Ureter (tissue), 1 donor: ENCODE measurements around the gene MID1. TPM values are rescaled to one million over a fixed set of nuclear protein-coding genes. Genes with fewer than 3 reads are reported as not detected.

Experiments
- DNase-seq: peaks from one replicate; pipeline ENCODE4 v3.0.0-alpha.2; 2020; ENCODE audit warnings: low spot score
- total RNA-seq: library from RNA; stranded (reverse); gene quantifications from one replicate; pipeline ENCODE4 v1.2.4, GENCODE V29; 2023
- donor health status: DM: yes; HTN: yes; CAD: no.

The MID1 gene
- total RNA-seq, 1 donor from 2014 or later: 31.8 TPM

DNA sequence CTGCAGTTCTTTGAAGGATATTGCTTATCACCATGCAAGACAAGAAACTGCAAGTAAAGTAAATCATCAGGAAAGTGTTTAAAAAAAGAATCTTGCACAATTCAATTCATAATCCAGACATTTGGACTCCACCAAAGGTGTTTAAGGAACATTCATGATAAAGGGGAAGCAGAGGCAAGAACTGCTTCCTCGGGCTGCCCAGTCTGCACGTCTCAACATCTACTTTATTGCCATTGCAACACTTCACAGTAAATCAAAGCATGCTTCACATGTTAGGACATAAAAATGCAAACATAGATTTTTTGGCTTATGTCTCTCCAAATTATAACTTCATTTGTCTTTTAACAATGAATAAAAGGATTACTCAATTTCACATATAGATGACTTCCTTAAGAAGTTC, 42.5 kb downstream of the MID1 start:
- DNase-seq: no peak

DNA sequence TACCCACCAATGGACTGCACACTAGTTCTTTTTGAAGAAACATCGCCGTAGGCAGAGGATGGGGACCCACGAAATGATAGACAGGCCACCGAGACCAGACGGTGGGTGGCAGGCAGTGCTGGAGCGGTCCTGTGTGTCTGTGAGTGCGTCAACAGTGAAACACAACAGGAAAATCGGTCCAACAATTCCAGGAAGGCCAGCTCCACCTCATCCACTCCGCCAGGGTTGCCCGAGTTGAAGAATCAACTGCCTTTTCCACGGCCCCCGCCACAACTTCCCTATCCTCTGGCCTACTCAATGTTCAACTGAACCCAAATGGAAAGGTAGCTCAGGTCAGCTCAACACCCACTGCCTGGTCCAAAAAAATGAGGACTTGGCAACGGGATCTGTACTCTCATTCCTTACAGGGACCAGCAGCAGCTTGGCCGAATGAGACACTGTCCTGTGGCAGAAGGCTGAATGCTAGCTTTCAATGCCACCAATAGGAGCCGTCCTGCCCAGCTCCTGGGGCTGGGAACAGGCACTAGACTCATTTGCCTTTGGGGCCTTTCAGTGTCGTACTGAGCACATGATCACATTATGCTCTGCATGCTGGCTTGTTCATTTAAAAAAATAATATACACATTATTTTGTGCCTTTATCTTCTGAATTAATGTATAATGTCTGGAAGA, 43.5 kb downstream of the MID1 start:
- no peak for DNase-seq

DNA sequence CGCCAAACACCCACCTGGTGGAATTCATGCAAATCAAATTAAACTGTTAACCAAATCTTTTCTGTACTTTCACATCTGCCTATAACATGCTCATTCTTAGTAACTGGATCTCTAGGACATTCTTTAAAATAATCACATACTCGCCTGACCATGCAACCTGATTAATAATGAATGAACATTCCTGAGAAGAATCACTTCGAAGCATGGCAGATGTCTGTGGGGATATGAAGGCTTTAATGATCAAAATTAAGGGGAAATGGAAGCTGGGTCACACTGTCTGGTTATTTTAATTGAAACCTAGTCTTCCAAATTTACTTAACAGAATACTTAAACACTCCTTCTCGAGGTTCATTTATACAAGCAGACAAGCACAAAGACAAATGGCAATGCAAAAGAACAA, 44.2 kb downstream of the MID1 start:
- no peak for DNase-seq

DNA sequence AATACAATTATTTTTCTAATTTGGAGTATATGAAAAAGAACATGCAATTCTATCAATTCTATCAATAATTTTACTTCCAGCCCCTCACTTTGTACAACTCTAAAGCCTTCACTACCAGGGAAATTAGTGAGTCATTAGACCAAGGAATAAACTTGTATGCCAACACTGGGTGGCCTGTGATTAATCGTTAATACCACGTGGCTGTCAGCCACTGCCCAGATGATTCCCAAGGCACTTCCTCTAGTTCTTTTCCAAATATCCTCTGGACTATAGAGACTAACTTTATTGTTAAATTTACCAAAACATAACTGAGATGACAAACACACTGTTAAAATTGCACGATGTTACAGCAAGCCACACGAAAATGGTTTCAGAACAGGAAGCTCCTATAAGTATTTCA, 45.7 kb downstream of the MID1 start:
- no peak for DNase-seq

DNA sequence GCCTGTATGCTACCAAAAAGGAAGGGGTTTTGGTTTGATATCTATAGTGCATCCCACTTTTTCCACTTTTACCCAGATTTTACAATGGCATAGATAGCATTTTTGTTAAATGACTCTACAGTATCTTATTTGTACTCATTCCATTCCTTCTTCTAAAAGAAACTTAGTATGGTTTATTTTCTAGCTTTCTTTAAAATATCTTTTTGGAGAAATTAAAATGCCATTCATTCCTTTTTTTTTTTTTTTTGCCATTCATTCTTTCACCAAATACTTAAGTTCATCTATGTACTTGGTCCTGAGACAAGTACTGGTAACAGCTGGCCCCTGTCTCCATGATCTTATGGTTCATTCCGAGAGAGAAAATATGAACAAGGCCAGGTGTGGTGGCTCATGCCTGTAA, 49.1 kb downstream of the MID1 start:
- no peak for DNase-seq

DNA sequence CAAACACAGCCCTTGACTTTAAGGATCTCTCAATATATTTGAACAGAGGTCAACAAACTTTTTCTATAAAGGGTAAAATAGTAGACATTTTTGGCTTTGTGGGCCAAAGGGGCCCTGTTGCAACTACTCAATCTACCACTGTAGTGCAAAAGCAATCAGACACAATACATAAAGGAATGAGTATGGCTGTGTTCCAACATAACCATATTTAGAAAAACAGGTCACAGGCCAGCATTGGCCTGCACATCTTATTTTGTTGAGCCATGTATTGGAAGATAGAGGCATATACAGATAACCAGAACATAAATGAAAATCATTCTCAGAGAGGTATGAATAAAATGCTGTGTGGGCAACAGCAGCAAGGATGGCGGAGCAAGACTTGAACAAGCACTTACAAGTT, 49.8 kb downstream of the MID1 start:
- DNase-seq: no peak

DNA sequence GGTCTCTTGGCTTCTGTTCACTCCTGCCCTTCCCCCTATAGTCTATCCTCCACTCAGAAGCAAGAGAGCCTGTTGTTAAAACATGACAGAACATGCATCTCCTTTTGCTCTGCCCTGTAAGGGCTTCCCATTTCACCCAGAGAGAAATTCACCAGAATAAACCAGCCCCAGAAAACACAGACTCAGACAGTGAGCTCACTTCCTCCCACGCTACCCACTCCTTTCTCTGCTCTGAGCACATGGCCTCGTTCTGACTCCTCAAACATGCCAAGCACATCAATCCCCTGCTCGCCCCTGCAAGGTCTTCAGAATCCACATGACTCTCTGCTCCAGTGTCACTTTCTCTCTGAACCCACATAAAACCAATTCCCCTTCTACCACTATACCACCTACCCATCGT, 50.4 kb downstream of the MID1 start:
- DNase-seq: no peak

DNA sequence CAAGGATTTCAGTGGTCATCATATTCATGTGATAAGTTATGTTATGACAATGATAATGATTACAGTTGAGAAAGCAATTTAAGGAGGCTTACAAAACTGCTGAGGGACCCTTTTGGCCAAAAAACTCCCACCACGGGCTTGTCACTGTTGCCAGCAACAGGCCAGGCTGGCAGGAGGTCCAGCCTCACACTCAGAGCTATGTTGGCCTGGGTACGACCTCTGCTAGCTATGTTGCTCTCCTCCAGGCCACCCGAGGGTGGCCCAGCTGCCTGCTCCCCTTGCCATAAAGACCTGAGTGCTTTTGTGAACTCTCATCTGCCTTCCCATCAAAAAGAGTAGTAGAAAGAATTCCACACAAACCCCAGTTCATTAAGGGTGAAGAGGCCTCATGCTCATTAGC, 52.0 kb downstream of the MID1 start:
- no peak for DNase-seq

DNA sequence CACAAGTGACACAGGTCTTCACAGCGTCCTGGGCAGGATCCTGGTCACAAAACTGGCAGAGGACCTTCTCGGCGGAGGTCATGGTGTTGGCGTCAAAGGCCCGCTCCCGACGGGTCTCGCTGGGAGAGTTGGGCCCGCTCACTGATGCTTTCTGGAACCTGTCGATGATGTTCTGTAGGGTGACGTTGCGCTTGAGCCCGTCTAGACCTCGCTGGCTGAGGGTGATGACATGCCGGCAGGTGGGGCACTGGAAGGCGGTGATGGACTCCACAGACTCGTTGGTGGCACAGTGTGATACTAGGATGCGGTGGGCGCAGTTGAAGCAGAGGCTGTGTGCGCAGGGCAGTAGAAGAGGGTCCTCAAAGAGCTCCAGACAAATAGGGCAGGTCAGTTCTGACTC, 53.2 kb downstream of the MID1 start:
- no peak for DNase-seq

DNA sequence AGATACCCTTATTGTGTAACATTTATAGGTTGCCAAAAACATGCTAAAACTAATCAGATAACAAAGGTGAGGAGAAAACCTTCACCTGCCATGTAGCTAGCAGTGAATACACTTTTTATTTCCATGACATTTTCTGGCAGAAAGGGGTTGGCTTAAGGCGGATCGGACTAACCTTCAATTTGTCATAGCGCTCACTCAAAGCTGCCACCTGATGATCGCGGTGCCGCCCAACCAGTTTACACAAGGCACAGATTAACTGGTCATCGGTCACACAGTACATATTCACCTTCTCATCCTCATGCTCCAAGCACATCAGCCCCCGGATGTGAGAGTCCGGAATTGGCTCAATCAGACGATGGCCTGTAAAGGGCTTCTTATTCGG, 53.7 kb downstream of the MID1 start:
- no peak for DNase-seq

DNA sequence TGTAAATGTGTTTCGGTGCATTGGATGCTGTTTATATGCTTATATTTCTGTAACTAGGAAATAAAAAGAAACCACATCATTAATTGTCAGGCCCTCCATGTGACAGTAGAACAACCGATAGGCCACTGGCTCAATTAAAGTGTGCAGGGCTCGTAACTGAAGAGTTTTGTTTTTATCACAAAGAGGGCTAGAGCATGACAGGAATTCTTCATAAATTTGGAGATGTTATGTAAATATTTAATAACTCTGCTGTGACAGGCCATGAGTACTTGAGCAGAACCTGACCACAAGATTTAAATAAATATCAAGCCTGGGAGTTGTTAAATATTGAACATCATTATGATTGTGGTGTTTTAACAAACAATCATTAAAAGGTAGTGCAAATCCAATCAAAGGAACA, 55.9 kb downstream of the MID1 start:
- DNase-seq: no peak

DNA sequence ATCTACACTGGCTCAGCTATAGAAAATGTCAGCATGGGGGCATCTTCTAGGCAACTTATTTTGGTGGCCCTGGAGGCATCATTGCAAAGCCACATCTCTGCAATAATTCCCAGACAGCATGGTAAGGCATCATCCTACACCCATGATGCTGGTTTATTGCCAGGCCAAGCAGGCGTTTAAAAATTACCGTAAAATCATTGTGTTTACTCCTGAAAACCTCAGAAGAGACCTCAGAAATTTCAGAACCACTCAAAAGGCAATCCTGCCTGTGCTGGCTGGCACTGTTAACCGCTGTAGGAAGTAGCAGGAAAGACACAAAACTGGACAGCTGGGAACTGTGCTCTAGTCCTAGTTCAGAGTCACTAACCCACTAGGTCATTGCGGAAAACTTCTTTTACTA, 63.2 kb downstream of the MID1 start:
- no peak for DNase-seq

DNA sequence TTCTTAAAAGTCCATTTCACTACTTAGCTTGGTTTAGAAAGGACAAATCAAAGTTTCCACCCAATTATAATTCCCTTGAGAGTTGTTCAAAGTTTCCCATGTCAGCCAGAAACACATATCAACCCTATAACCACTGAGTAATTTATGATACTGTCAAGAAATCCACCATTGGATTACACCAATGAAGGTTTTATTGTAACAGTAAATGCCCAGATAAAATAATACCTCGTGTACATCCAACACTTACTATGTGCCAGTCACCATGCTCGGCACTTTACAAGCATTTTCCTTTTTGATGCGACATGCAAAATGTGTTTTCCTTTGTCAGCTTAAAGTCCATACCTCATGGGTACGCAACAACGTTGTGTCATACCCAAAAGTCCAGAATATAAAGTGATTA, 64.0 kb downstream of the MID1 start:
- DNase-seq: no peak

DNA sequence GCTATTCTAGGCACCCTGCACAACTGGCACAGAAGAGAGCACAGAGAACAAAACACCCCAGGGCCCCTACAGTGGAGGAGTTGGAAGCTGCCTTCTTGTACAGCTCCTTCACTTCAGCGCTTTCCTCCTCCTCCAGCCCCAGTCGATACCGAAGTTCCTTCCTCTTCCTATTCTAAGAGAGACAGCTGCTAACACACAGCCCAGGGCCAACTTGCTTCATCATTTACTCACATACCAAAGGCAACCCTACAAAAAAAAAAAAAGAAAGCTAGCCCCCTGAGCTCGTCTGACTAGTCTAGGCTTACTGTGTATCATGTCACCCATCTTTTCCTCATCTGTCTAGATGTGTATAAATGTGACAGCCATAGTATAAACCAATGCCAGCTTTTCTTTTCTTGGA, 64.5 kb downstream of the MID1 start:
- DNase-seq: no peak

DNA sequence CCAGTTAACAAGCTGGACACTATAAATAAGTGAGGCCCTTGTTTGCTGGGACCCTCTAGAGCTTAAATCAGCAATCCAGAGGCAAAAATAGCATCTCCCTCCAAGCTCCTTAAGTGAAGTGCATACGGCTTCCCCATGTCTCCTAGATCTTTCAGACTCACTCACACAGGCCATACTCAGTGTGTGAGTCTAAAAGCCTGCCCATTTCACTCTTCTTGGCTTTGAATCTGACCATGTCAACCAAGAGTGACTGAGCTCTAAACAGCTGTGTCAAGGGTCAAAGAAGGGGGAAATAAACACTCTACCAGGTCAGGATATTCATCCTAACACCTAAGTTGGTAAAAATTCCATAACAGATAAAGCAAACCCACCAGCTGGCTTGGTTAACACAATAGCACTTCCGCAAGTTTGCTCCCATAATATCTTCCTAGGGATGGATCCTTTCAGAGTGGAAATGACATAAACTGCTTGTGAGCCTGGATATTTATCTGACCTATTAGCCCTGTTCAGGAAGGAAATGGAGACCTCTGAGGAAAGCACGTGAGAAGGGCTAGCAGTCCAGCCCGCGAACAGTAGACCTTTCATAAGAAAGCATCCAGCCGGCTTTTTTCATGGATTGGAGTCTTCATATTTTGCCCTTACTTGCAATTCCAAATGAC, 65.6 kb downstream of the MID1 start:
- DNase-seq: no peak

DNA sequence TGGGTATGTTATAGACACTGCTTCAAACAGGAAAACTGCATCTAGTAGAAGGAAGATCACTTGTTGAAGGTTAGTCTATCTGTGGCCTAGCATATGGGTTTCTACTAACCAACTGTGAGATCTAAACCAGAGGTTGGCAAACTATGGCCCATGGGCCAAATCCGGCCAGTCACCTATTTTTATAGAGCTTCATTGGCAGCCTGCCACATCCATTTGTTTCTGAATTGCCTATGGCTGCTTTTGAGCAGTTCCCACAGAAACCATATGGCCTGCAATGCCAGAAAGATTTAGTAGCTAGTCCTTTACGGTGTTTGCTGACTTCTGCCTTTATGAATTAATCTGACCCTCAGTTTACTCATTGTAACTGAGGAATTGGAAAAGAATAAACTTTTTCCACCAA, 71.1 kb downstream of the MID1 start:
- DNase-seq: no peak

DNA sequence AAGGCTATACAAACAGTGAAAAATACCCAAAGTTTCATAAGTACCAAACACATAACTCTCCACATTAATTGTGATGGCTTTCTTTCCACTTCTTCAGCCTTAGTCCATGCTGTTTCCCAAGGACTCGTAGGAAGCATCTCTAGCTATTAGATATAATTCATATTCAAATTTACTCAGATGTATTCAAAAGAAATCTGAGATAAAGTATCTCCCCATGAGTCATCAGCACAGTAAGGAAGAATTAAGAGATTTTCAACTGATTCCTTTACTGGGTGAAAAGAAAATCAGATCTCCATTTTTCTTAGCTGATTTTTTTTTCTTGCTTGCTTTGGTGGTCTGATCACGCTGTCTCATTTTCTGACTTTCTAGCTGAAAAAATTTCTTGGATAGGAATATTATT, 71.7 kb downstream of the MID1 start:
- no peak for DNase-seq

DNA sequence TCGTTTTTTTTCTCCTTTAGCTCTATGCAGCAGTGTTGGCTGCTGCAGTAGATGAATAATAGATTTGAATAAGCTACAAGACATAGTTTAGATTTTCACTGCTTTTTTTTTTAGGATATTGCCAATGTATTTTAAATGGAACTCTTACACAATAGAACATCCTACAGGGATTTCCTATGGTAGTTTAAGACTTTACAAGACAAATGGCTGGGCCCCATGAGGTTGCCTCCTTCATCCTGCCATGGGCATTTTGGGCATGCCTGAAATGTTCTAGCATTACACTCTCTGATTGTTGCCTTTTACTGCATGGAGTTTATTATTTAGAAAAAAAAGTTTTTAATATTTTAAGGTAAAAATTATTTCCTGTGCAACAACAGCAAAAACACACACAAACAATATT, 74.5 kb downstream of the MID1 start:
- DNase-seq: no peak

DNA sequence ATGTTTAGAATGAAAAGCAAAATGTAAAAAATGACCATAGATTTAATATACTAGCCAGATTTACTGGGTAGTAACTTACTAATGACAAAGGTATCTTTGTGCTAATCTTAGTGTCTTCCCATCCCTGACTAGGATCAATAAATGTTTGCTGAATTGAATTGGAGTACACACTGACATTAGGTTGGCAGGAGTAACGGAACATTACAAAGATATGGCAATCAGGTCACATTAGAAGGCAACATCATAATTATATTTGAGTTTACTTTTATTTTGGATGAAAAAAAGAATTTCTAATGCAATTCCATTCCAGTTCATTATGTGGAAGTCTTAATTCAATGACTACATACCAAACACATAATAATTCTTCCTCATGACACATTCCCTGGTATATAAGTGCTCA, 77.8 kb downstream of the MID1 start:
- no peak for DNase-seq

DNA sequence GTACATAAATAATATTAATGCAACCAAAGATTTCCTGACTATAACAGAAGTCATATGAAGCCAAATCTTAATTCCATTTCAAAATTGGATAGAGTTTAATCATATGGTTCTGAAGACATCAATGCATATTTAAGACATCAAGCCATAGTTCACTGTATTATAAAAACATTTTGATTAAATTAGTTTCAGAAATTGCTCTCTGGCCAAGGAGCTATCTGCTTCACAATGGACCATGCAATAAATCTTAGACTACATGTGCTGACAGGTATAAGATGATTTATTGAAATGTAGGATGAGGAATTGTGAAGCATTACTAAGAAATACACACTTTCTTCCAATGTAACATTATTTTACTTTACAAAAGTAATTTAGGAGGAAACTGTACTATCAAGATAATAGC, 81.6 kb downstream of the MID1 start:
- no peak for DNase-seq

DNA sequence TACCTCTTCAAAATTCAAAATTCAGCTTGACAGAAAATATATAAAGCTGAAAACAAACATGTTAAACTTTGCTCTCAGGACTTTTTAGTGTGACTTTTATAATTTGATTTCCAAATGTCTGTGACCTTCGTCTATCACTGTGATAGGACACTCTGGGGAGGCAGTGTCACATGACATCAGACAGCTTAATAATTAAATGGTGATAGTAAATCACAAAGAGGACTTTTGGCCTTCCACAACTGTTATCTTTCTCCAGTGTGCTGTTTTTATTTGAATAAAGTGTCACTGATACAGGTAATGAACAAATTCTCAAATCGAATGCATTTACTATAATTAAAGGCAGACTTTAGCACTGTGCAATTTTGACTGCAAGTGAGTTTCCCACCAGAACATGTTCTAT, 83.1 kb downstream of the MID1 start:
- no peak for DNase-seq

DNA sequence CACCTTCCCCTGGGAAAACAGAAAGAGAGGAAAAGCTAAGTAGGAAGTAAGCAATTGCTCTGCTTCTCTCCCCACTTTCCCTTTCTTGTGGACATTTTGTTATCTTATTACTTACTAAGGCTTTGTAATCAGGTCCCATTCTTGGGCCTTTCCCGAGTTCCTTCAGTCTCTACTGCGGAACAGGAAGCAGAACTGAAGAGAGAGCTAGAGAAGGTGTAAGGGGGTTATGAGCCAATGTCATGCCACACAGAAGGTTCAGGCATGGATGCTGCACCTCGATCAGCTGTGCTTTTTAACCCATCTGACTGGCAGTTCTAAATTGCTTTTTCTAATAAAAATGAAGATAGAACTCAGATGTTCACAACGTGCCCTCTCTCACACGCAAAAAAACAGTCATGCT, 83.6 kb downstream of the MID1 start:
- DNase-seq: no peak

DNA sequence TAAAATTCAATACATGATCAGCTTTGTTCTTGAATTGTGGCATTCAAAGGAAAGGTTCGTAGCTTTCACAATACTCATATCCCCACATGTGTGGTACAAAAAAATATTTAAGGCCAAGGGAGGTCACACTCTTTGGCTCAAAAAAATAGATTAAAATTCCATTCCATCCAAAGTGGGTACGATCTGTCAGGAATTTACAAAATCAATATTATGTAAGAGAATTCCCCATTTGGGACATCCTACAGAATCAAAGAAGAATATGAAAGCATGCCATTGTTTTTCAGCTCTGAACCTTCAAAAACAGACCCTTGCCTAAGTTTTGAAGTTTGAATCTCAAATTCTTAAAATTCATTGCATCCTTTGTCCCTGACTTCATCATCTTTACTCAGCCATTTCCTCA, 85.8 kb downstream of the MID1 start:
- DNase-seq: no peak

DNA sequence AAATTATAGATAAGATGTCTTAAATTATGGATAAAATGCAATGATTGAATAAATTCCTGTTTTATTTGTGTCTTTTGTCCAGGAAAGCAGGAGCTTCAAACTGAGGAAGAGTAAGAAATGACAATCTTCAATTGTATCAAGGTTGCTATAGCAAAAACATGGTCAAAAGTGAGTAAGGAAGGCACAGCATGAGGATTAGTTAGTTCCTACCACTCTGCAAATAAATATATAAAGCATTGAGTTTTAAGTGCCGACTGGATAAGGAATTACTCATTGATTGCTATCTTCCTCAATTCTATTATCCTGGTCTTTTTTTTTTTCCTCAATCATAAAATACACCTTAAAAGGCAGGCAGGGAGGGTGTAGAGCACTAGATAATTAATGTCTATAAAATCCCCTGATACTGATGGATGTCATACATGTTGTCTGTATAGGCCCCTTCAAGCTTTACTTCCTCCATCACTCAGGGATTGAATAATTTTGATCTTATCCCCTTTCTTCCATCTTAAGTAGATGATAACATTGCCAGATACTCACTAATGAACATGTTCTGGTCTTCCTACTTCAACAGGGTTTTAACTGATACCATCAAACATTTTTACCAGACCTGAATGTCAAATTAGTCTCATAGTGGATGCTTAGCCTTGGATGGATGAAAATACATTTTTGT, 86.6 kb downstream of the MID1 start:
- DNase-seq: no peak
